Keratinocyte (primary cell): ENCODE data around the gene CD160.

Source experiments
- CTCF ChIP-seq, 3 experiments: IDR thresholded peaks in 1 of 3; conservative IDR thresholded peaks in 1 of 3; optimal IDR thresholded peaks in 1 of 3; 2 replicates in 2 of 3; 3 replicates in 1 of 3; pipeline versions ENCODE3 to v1.5.1; 2011; ENCODE audit warnings: low read length in 3 of 3, mild to moderate bottlenecking in 3 of 3, moderate library complexity in 2 of 3, control low read depth in 1 of 3, inconsistent platforms in 1 of 3; ENCODE audit not compliant: insufficient read depth in 2 of 3; ENCODE audit errors: extremely low read depth in 1 of 3
- EZH2 ChIP-seq: IDR thresholded peaks from one replicate; pipeline ENCODE4 v1.6.1; 2012; ENCODE audit warnings: inconsistent platforms, mild to moderate bottlenecking, low read length, moderate library complexity

- TF ChIP-seq CTCF (optimal IDR thresholded peaks at IDR 0.05 in 1 of 3, IDR thresholded peaks at IDR 0.05 in 1 of 3, conservative IDR thresholded peaks at IDR 0.05 in 1 of 3; ENCODE audit: extremely low read depth in 1 of 3, insufficient read depth in 2 of 3, low read length in 3 of 3): no peak
- no peak for TF ChIP-seq EZH2
These were observed 11.2 kb downstream of the CD160 start for GRCh38 chr1:145730467-145730866.
